H7 (cell line): ENCODE results near the gene ERBB4. TPM values are rescaled to one million over a fixed set of nuclear protein-coding genes. Genes with fewer than 3 reads are reported as not detected.

Experiments
- DNase-seq: peaks from one replicate; pipeline ENCODE4 v3.0.0; 2012
- H3K27me3 ChIP-seq: 2 replicates; pipeline ENCODE4 v1.6.0; 2011; ENCODE audit warnings: mild to moderate bottlenecking, low read length; ENCODE audit not compliant: control insufficient read depth, insufficient read depth
- H3K36me3 ChIP-seq: replicated peaks from 2 replicates; pipeline ENCODE4 v1.5.1; 2011; ENCODE audit warnings: low read length; ENCODE audit not compliant: control insufficient read depth, insufficient read depth
- H3K4me3 ChIP-seq: 2 replicates; pipeline ENCODE4 v1.5.1; 2011; ENCODE audit warnings: low read depth, mild to moderate bottlenecking, control low read depth, low read length, moderate library complexity; ENCODE audit not compliant: insufficient read depth
- total RNA-seq: library from RNA; depleted of rRNA; stranded (reverse); fragments of >200 nt; shearing (Covaris generic); gene quantifications from 2 replicates; pipeline ENCODE4 v1.2.3, GENCODE V29; 2014

The ERBB4 gene
- total RNA-seq, 1 experiment from 2014 or later: 5.7 TPM

- Histone ChIP-seq H3K36me3 (no peaks in the 10 kb centered on the region), H3K27me3 (no peaks in the 10 kb centered on the region), H3K4me3 (no peak overlapping the region)
- no peak for DNase-seq
Measured at GRCh38 chr2:211944572-211944971, 594.0 kb downstream of the ERBB4 start.

- no peak for DNase-seq
- no peaks in the 10 kb centered on the region for H3K36me3 ChIP-seq
- H3K27me3 ChIP-seq: no peaks in the 10 kb centered on the region
- no peak overlapping the region for H3K4me3 ChIP-seq
Measured at GRCh38 chr2:211942153-211942552, 596.4 kb downstream of the ERBB4 start.

GRCh38 chr2:211941216-211941747 is 597.3 kb downstream of the ERBB4 start:
- Histone ChIP-seq H3K27me3 (no peaks in the 10 kb centered on the region), H3K4me3 (no peak overlapping the region), H3K36me3 (no peaks in the 10 kb centered on the region)
- no peak for DNase-seq

- Histone ChIP-seq H3K4me3 (no peak overlapping the region), H3K36me3 (no peaks in the 10 kb centered on the region)
- no peak for DNase-seq
Measured at GRCh38 chr2:211939177-211939576, 599.4 kb downstream of the ERBB4 start.

GRCh38 chr2:211934811-211935210 is 603.8 kb downstream of the ERBB4 start:
- Histone ChIP-seq H3K27me3 (no peaks in the 10 kb centered on the region), H3K4me3 (no peak overlapping the region), H3K36me3 (no peaks in the 10 kb centered on the region)
- DNase-seq: no peak

More at GRCh38 chr2:211939177-211939576, 599.4 kb downstream of the ERBB4 start:
- H3K27me3 ChIP-seq: no peaks in the 10 kb centered on the region

- no peaks in the 10 kb centered on the region for H3K27me3 ChIP-seq
- H3K36me3 ChIP-seq: no peaks in the 10 kb centered on the region
- no peak overlapping the region for H3K4me3 ChIP-seq
- no peak for DNase-seq
Measured at GRCh38 chr2:211931314-211931713, 607.3 kb downstream of the ERBB4 start.

GRCh38 chr2:211930331-211930730 is 608.3 kb downstream of the ERBB4 start:
- no peaks in the 10 kb centered on the region for H3K27me3 ChIP-seq
- H3K4me3 ChIP-seq: no peak overlapping the region
- no peaks in the 10 kb centered on the region for H3K36me3 ChIP-seq
- no peak for DNase-seq

GRCh38 chr2:211928201-211928600 is 610.4 kb downstream of the ERBB4 start:
- no peaks in the 10 kb centered on the region for H3K27me3 ChIP-seq
- no peak overlapping the region for H3K4me3 ChIP-seq
- no peak for DNase-seq
- H3K36me3 ChIP-seq: no peaks in the 10 kb centered on the region

GRCh38 chr2:211923019-211923418 is 615.6 kb downstream of the ERBB4 start:
- H3K27me3 ChIP-seq: no peaks in the 10 kb centered on the region
- no peaks in the 10 kb centered on the region for H3K36me3 ChIP-seq
- no peak overlapping the region for H3K4me3 ChIP-seq
- DNase-seq: no peak

- no peak for DNase-seq
- no peaks in the 10 kb centered on the region for H3K27me3 ChIP-seq
- no peaks in the 10 kb centered on the region for H3K36me3 ChIP-seq
- no peak overlapping the region for H3K4me3 ChIP-seq
Measured at GRCh38 chr2:211903961-211904360, 634.6 kb downstream of the ERBB4 start.

GRCh38 chr2:211901226-211901846 is 637.3 kb downstream of the ERBB4 start:
- DNase-seq: no peak
- H3K4me3 ChIP-seq: no peak overlapping the region
- H3K27me3 ChIP-seq: no peaks in the 10 kb centered on the region
- H3K36me3 ChIP-seq: no peaks in the 10 kb centered on the region

- DNase-seq: no peak
- Histone ChIP-seq H3K27me3 (no peaks in the 10 kb centered on the region), H3K36me3 (no peaks in the 10 kb centered on the region), H3K4me3 (no peak overlapping the region)
Measured at GRCh38 chr2:211900518-211900917, 638.1 kb downstream of the ERBB4 start.

- Histone ChIP-seq H3K27me3 (no peaks in the 10 kb centered on the region), H3K4me3 (no peak overlapping the region), H3K36me3 (no peaks in the 10 kb centered on the region)
- DNase-seq: no peak
Measured at GRCh38 chr2:211900000-211900399, 638.6 kb downstream of the ERBB4 start.

GRCh38 chr2:211898702-211899101 is 639.9 kb downstream of the ERBB4 start:
- Histone ChIP-seq H3K4me3 (no peak overlapping the region), H3K27me3 (no peaks in the 10 kb centered on the region), H3K36me3 (no peaks in the 10 kb centered on the region)
- DNase-seq: no peak

GRCh38 chr2:211881449-211881848 is 657.2 kb downstream of the ERBB4 start:
- H3K27me3 ChIP-seq: no peaks in the 10 kb centered on the region
- DNase-seq: no peak

GRCh38 chr2:211879323-211879722 is 659.3 kb downstream of the ERBB4 start:
- DNase-seq: no peak
- Histone ChIP-seq H3K4me3 (no peak overlapping the region), H3K27me3 (no peaks in the 10 kb centered on the region), H3K36me3 (no peaks in the 10 kb centered on the region)

More at GRCh38 chr2:211881449-211881848, 657.2 kb downstream of the ERBB4 start:
- Histone ChIP-seq H3K4me3 (no peak overlapping the region), H3K36me3 (no peaks in the 10 kb centered on the region)
